CD4-positive, alpha-beta memory T cell (primary cell): ENCODE data around the gene FCAR. TPM values are rescaled to one million over a fixed set of nuclear protein-coding genes. Genes with fewer than 3 reads are reported as not detected.
"Not testable (repeated sequence)": the region's sequence is repeated elsewhere in the genome, so short reads cannot be mapped to it uniquely, and the experiment has no call there.

Experiments
- CTCF ChIA-PET: fragments of 350-600 bp; sonication (Branson Sonifier 250); formaldehyde crosslinking; loops from one replicate; lab custom pipeline; 2021; ENCODE audit warnings: inconsistent platforms; ENCODE audit not compliant: partially characterized antibody; lab: Charles Lee
- POLR2A ChIA-PET: fragments of 350-600 bp; sonication (Branson Sonifier 250); formaldehyde crosslinking; loops from one replicate; lab custom pipeline; 2021; ENCODE audit not compliant: partially characterized antibody; lab: Charles Lee
- DNase-seq, 5 donors: peaks; one replicate each; pipeline versions ENCODE4 v3.0.0 to v3.0.0-alpha.2; 2020 to 2022; ENCODE audit warnings: mixed read lengths in 1 of 5
- H3K27ac ChIP-seq: one replicate; pipeline ENCODE4 v1.7.0; 2013; ENCODE audit warnings: low read depth, low read length
- H3K27me3 ChIP-seq: 2 replicates; pipeline ENCODE4 v1.7.0; 2013; ENCODE audit warnings: mild to moderate bottlenecking, low read length, moderate library complexity; ENCODE audit not compliant: insufficient read depth
- H3K36me3 ChIP-seq: 2 replicates; pipeline ENCODE4 v1.7.0; 2013; ENCODE audit warnings: mild to moderate bottlenecking, low read length, moderate library complexity; ENCODE audit not compliant: insufficient read depth
- H3K4me1 ChIP-seq: 2 replicates; pipeline ENCODE4 v1.7.0; 2013; ENCODE audit warnings: mild to moderate bottlenecking, low read length, moderate library complexity; ENCODE audit not compliant: insufficient read depth
- H3K4me3 ChIP-seq, 2 donors: one replicate each; pipeline ENCODE4 v1.7.0; 2013; ENCODE audit warnings: low read length in 2 of 2, mild to moderate bottlenecking in 1 of 2
- H3K9me3 ChIP-seq, 2 donors: one replicate each; pipeline ENCODE4 v1.7.0; 2013; ENCODE audit warnings: low read length in 2 of 2, control low read depth in 1 of 2; ENCODE audit not compliant: control insufficient read depth in 1 of 2
- H3K27ac Mint-ChIP-seq, 7 donors: one replicate each; pipeline ENCODE4 v1.8.0; 2020 to 2021; ENCODE audit warnings: mixed read lengths in 7 of 7, mild to moderate bottlenecking in 6 of 7, inconsistent platforms in 3 of 7, moderate library complexity in 3 of 7
- H3K27me3 Mint-ChIP-seq, 2 donors: one replicate each; pipeline ENCODE4 v1.8.0; 2020 to 2021; ENCODE audit warnings: mixed read lengths in 2 of 2
- H3K36me3 Mint-ChIP-seq, 2 donors: one replicate each; pipeline ENCODE4 v1.8.0; 2020 to 2021; ENCODE audit warnings: mixed read lengths in 2 of 2, inconsistent platforms in 1 of 2, mild to moderate bottlenecking in 1 of 2
- H3K4me1 Mint-ChIP-seq, 4 donors: one replicate each; pipeline ENCODE4 v1.8.0; 2020 to 2021; ENCODE audit warnings: mixed read lengths in 4 of 4, mild to moderate bottlenecking in 1 of 4
- H3K4me3 Mint-ChIP-seq, 8 donors: one replicate each; pipeline ENCODE4 v1.8.0; 2020 to 2021; ENCODE audit warnings: mixed read lengths in 8 of 8, mild to moderate bottlenecking in 7 of 8, moderate library complexity in 6 of 8, inconsistent platforms in 3 of 8
- H3K9me3 Mint-ChIP-seq, 8 donors: one replicate each; pipeline ENCODE4 v1.8.0; 2020 to 2021; ENCODE audit warnings: mixed read lengths in 8 of 8, mild to moderate bottlenecking in 5 of 8, inconsistent platforms in 3 of 8, moderate library complexity in 1 of 8
- intact Hi-C: fragments of 100-400 bp; cut with micrococcal nuclease; formaldehyde crosslinking; loops from one replicate; pipeline ENCODE4 v1.15.1; 2023
- polyA plus RNA-seq, 2 donors: library from polyadenylated mRNA; unstranded; fragments of 300-500 nt; fragmentation: Illumina TruSeq; gene quantifications; one replicate each; pipeline ENCODE4 v1.2.3, GENCODE V29; 2021
- total RNA-seq, 2 experiments: library from RNA; stranded (reverse); gene quantifications; one replicate each; pipeline ENCODE4 v1.2.3, GENCODE V29; 2021

The FCAR gene
- total RNA-seq: under 1 TPM in 1 of 2 experiments, not detected in 1; 0.29 TPM
- polyA plus RNA-seq: not detected

GRCh38 chr19:54873990-54874389, at the start of gene FCAR:
FCAR (plus strand) TSS chr19:54874235; CDS start chr19:54874290, 55 bp downstream.
- ChIA-PET CTCF (no interaction called here), POLR2A (no interaction called here)
- Mint-ChIP-seq H3K4me3 (no peak within 1 kb of the TSS), H3K27ac (peak within 1 kb of the TSS in 1 of 7 donors; percentile 82), H3K27me3 (peaks cover 5 to 12% of the 10 kb centered on the region in 2 donors), H3K36me3 (no peaks in the 10 kb centered on the region), H3K4me1 (peaks cover 0 to 4% (median 0%) of the 10 kb centered on the region in 4 donors), H3K9me3 (peaks cover 0 to 10% (median under 1%) of the 10 kb centered on the region in 8 donors)
- Histone ChIP-seq H3K4me3 (no peak within 1 kb of the TSS), H3K27ac (no peak within 1 kb of the TSS), H3K9me3 (no peaks in the 10 kb centered on the region), H3K36me3 (no peaks in the 10 kb centered on the region), H3K4me1 (no peaks in the 10 kb centered on the region), H3K27me3 (no peaks in the 10 kb centered on the region)
- intact Hi-C loops: no loop called here
- DNase-seq: no peak

GRCh38 chr19:54824416-54824815, 49.6 kb upstream of the FCAR start:
- H3K9me3 ChIP-seq, CTCF ChIA-PET, H3K4me3 ChIP-seq, intact Hi-C loops, H3K4me1 Mint-ChIP-seq, H3K4me3 Mint-ChIP-seq, H3K27ac Mint-ChIP-seq, H3K27ac ChIP-seq, DNase-seq, H3K36me3 ChIP-seq, POLR2A ChIA-PET, H3K4me1 ChIP-seq, H3K36me3 Mint-ChIP-seq, H3K27me3 ChIP-seq: not testable (repeated sequence)
- Mint-ChIP-seq H3K27me3 (peaks cover 0 to 12% of the 10 kb centered on the region in 2 donors), H3K9me3 (peaks cover 0 to 11% (median 3%) of the 10 kb centered on the region in 8 donors)

GRCh38 chr19:54825326-54825725, 48.7 kb upstream of the FCAR start:
- H3K36me3 ChIP-seq, POLR2A ChIA-PET, H3K4me1 Mint-ChIP-seq, H3K36me3 Mint-ChIP-seq, CTCF ChIA-PET, H3K9me3 ChIP-seq, H3K27ac ChIP-seq, DNase-seq, H3K27me3 ChIP-seq, intact Hi-C loops, H3K4me1 ChIP-seq, H3K27ac Mint-ChIP-seq, H3K4me3 Mint-ChIP-seq, H3K4me3 ChIP-seq: not testable (repeated sequence)
- Mint-ChIP-seq H3K27me3 (peaks cover 0 to 13% of the 10 kb centered on the region in 2 donors), H3K9me3 (peaks cover 0 to 11% (median 3%) of the 10 kb centered on the region in 8 donors)

- H3K4me3 Mint-ChIP-seq, H3K36me3 Mint-ChIP-seq, H3K4me1 Mint-ChIP-seq, H3K9me3 ChIP-seq, CTCF ChIA-PET, H3K27ac Mint-ChIP-seq, DNase-seq, H3K27me3 ChIP-seq, intact Hi-C loops, H3K4me3 ChIP-seq, H3K36me3 ChIP-seq, H3K27ac ChIP-seq, H3K4me1 ChIP-seq, POLR2A ChIA-PET: not testable (repeated sequence)
- peaks cover 0 to 11% (median 3%) of the 10 kb centered on the region in 8 donors for H3K9me3 Mint-ChIP-seq
- H3K27me3 Mint-ChIP-seq: peaks cover 0 to 14% of the 10 kb centered on the region in 2 donors
These were observed 46.0 kb upstream of the FCAR start for GRCh38 chr19:54828064-54828463.

GRCh38 chr19:54832496-54832895, 41.5 kb upstream of the FCAR start, which contains the start of gene KIR2DS4:
KIR2DS4 (plus strand) TSS chr19:54832676.
- H3K27ac Mint-ChIP-seq, H3K4me1 Mint-ChIP-seq, H3K9me3 Mint-ChIP-seq, POLR2A ChIA-PET, CTCF ChIA-PET, H3K4me3 ChIP-seq, H3K27ac ChIP-seq, intact Hi-C loops, H3K9me3 ChIP-seq, H3K4me1 ChIP-seq, H3K4me3 Mint-ChIP-seq, H3K27me3 Mint-ChIP-seq, DNase-seq, H3K36me3 ChIP-seq, H3K27me3 ChIP-seq, H3K36me3 Mint-ChIP-seq: not testable (repeated sequence)

GRCh38 chr19:54835126-54835525, 38.9 kb upstream of the FCAR start:
- H3K9me3 ChIP-seq, H3K9me3 Mint-ChIP-seq, DNase-seq, H3K4me1 Mint-ChIP-seq, H3K4me1 ChIP-seq, H3K36me3 Mint-ChIP-seq, H3K4me3 Mint-ChIP-seq, POLR2A ChIA-PET, H3K36me3 ChIP-seq, H3K27ac Mint-ChIP-seq, intact Hi-C loops, H3K27me3 ChIP-seq, CTCF ChIA-PET, H3K27me3 Mint-ChIP-seq, H3K4me3 ChIP-seq, H3K27ac ChIP-seq: not testable (repeated sequence)

- H3K36me3 ChIP-seq, H3K36me3 Mint-ChIP-seq, H3K4me3 Mint-ChIP-seq, H3K9me3 Mint-ChIP-seq, H3K27me3 ChIP-seq, H3K4me1 Mint-ChIP-seq, DNase-seq, intact Hi-C loops, CTCF ChIA-PET, H3K27ac Mint-ChIP-seq, H3K4me3 ChIP-seq, H3K27me3 Mint-ChIP-seq, H3K9me3 ChIP-seq, POLR2A ChIA-PET, H3K4me1 ChIP-seq, H3K27ac ChIP-seq: not testable (repeated sequence)
These were observed 36.5 kb upstream of the FCAR start for GRCh38 chr19:54837522-54837921.

GRCh38 chr19:54843171-54843570, 30.9 kb upstream of the FCAR start:
- H3K4me1 Mint-ChIP-seq, POLR2A ChIA-PET, H3K4me3 Mint-ChIP-seq, H3K4me1 ChIP-seq, H3K27me3 ChIP-seq, DNase-seq, H3K9me3 ChIP-seq, H3K27ac ChIP-seq, intact Hi-C loops, H3K36me3 Mint-ChIP-seq, H3K27ac Mint-ChIP-seq, H3K4me3 ChIP-seq, H3K36me3 ChIP-seq, CTCF ChIA-PET: not testable (repeated sequence)
- Mint-ChIP-seq H3K9me3 (peaks cover 0 to 15% (median 11%) of the 10 kb centered on the region in 8 donors), H3K27me3 (peaks cover 3 to 11% of the 10 kb centered on the region in 2 donors)
